Lung (tissue), 12 donors: Measurements from ENCODE around the gene MED13. TPM values are rescaled to one million over a fixed set of nuclear protein-coding genes. Genes with fewer than 3 reads are reported as not detected.

Experiments used
- ATAC-seq: fragments of 200-7000 bp; cut with Tn5 transposase; one replicate; pipeline ENCODE4 v1.9.1; 2020; ENCODE audit warnings: moderate number of reproducible peaks; ENCODE audit not compliant: insufficient read depth, low FRiP score
- DNase-seq, 3 donors: peaks; one replicate each; pipeline ENCODE4 v3.0.0-alpha.2; 2013 to 2017
- H3K27ac ChIP-seq, 2 donors: one replicate each; pipeline ENCODE4 v1.5.1; 2013; ENCODE audit warnings: mild to moderate bottlenecking in 2 of 2, moderate library complexity in 2 of 2, control low read depth in 1 of 2, inconsistent platforms in 1 of 2, low read depth in 1 of 2, low read length in 1 of 2
- H3K27me3 ChIP-seq, 3 donors: one replicate each; pipeline ENCODE4 v1.5.1; 2013; ENCODE audit warnings: low read length in 2 of 3; ENCODE audit not compliant: control insufficient read depth in 3 of 3, insufficient read depth in 3 of 3
- H3K36me3 ChIP-seq, 4 donors: one replicate each; pipeline ENCODE4 v1.5.1; 2013; ENCODE audit warnings: low read length in 4 of 4, mild to moderate bottlenecking in 1 of 4, moderate library complexity in 1 of 4; ENCODE audit not compliant: control insufficient read depth in 4 of 4, insufficient read depth in 4 of 4
- H3K4me1 ChIP-seq, 5 donors: one replicate each; pipeline ENCODE4 v1.5.1; 2013; ENCODE audit warnings: low read length in 5 of 5, mild to moderate bottlenecking in 2 of 5, moderate library complexity in 1 of 5; ENCODE audit not compliant: control insufficient read depth in 5 of 5, insufficient read depth in 5 of 5
- H3K4me3 ChIP-seq: one replicate; pipeline ENCODE4 v1.5.1; 2013; ENCODE audit warnings: mild to moderate bottlenecking, control low read depth, moderate library complexity
- H3K9ac ChIP-seq, 2 donors: one replicate each; pipeline ENCODE4 v1.5.1; 2013; ENCODE audit warnings: low read length in 2 of 2, control low read depth in 1 of 2; ENCODE audit not compliant: insufficient read depth in 1 of 2
- H3K9me3 ChIP-seq, 4 donors: one replicate each; pipeline ENCODE4 v1.5.1; 2013; ENCODE audit warnings: low read length in 3 of 4, mild to moderate bottlenecking in 1 of 4, moderate library complexity in 1 of 4; ENCODE audit not compliant: control insufficient read depth in 4 of 4, insufficient read depth in 3 of 4
- CTCF ChIP-seq: IDR thresholded peaks from 2 replicates; pipeline ENCODE4 v1.5.1; 2012; ENCODE audit warnings: mild to moderate bottlenecking; ENCODE audit errors: control extremely low read depth, extremely low read depth
- WGBS, 2 donors: extraction: QIAGEN DNeasy Blood & Tissue Kit; methylation state at CpG; one replicate each; pipeline ENCODE4 v1.1.7; 2013; 5-methylcytosine and 5-hydroxymethylcytosine counted together
- polyA plus RNA-seq, 2 donors: library from polyadenylated mRNA; stranded (reverse); fragments of 200-250 nt; gene quantifications; one replicate each; pipeline ENCODE4 v1.2.1, GENCODE V29; 2013
- total RNA-seq, 2 donors: library from RNA; depleted of rRNA in 1 of 2; stranded (reverse); fragments of >200 nt in 1 of 2; gene quantifications; one replicate each; pipeline ENCODE4 v1.2.1, GENCODE V29; 2014 to 2021
- donor health status: control.
- donor health status: control.
- donor health status: Bipolar disorder and iron deficiency.
- donor health status: healthy.
- donor health status: DM: yes; HTN: yes; CAD: no.

Gene MED13
- total and polyA plus RNA-seq, 4 donors: 7.2 to 104 (median 38.1) TPM

- Histone ChIP-seq H3K4me3 (no peak overlapping the region), H3K27ac (no peak overlapping the region), H3K4me1 (no peaks in the 10 kb centered on the region), H3K36me3 (peaks cover 28 to 58% (median 37%) of the 10 kb centered on the region in 4 donors), H3K9me3 (no peaks in the 10 kb centered on the region), H3K9ac (no peak overlapping the region), H3K27me3 (no peaks in the 10 kb centered on the region)
- DNase-seq (no peak), ATAC-seq (no peak)
- no peak for TF ChIP-seq CTCF
- 88 to 93% methylated on average over 4 of the region's 4 CpGs for WGBS, 2 donors
Observed at GRCh38 chr17:61955619-61956018, 109.5 kb downstream of the MED13 start.

- Histone ChIP-seq H3K27ac (no peak overlapping the region), H3K4me3 (no peak overlapping the region), H3K36me3 (peaks cover 5 to 43% (median 22%) of the 10 kb centered on the region in 4 donors), H3K27me3 (no peaks in the 10 kb centered on the region), H3K9me3 (no peaks in the 10 kb centered on the region), H3K9ac (no peak overlapping the region), H3K4me1 (no peaks in the 10 kb centered on the region)
- DNase-seq (no peak), ATAC-seq (no peak)
- WGBS, 2 donors: 91 to 96% methylated on average over 3 of the region's 3 CpGs
- no peak for TF ChIP-seq CTCF
Observed at GRCh38 chr17:61947367-61948078, 117.6 kb downstream of the MED13 start.

GRCh38 chr17:61946359-61946758 is 118.7 kb downstream of the MED13 start:
- no peak for ATAC-seq
- peaks cover 5 to 38% (median 22%) of the 10 kb centered on the region in 4 donors for H3K36me3 ChIP-seq
- no peak for TF ChIP-seq CTCF
- H3K27ac ChIP-seq: no peak overlapping the region
- no peak overlapping the region for H3K4me3 ChIP-seq
- H3K4me1 ChIP-seq: no peaks in the 10 kb centered on the region
- 85 to 86% methylated on average over 2 of the region's 2 CpGs for WGBS, 2 donors
- no peaks in the 10 kb centered on the region for H3K9me3 ChIP-seq
- H3K27me3 ChIP-seq: no peaks in the 10 kb centered on the region
- DNase-seq: no peak
- H3K9ac ChIP-seq: no peak overlapping the region

GRCh38 chr17:61943117-61943516 is 122.0 kb downstream of the MED13 start:
- Histone ChIP-seq H3K4me3 (no peak overlapping the region), H3K9me3 (no peaks in the 10 kb centered on the region), H3K4me1 (no peaks in the 10 kb centered on the region), H3K36me3 (peaks cover 2 to 17% (median 16%) of the 10 kb centered on the region in 4 donors), H3K27me3 (no peaks in the 10 kb centered on the region), H3K27ac (no peak overlapping the region), H3K9ac (no peak overlapping the region)
- TF ChIP-seq CTCF: no peak
- ATAC-seq (no peak), DNase-seq (no peak)
- WGBS, 2 donors: 96% methylated on average over 1 of the region's 1 CpG
